H1 (cell line): ENCODE measurements around the gene ENDOD1. TPM values are rescaled to one million over a fixed set of nuclear protein-coding genes. Genes with fewer than 3 reads are reported as not detected.

Source experiments
- CTCF ChIA-PET: fragments of 300-600 bp; sonication (Branson Sonifier 250); formaldehyde crosslinking; loops from one replicate; lab custom pipeline; 2021; ENCODE audit not compliant: partially characterized antibody; lab: Charles Lee
- POLR2A ChIA-PET: fragments of 300-600 bp; sonication (Branson Sonifier 250); formaldehyde crosslinking; loops from one replicate; lab custom pipeline; 2021; ENCODE audit warnings: inconsistent platforms; ENCODE audit not compliant: partially characterized antibody; lab: Charles Lee
- DNase-seq, 2 experiments: peaks; one replicate each; pipeline versions ENCODE4 v3.0.0 to v3.0.0-alpha.2; 2010 to 2022; ENCODE audit warnings: low spot score in 2 of 2, low read depth in 1 of 2, mixed read lengths in 1 of 2
- FAIRE-seq: peaks from 2 replicates; lab custom pipeline; 2011; peaks lifted over from hg19 to GRCh38; lab: Jason Lieb, UNC
- H2AFZ ChIP-seq: 2 replicates; pipeline ENCODE4 v1.8.1; 2012; ENCODE audit warnings: low read length, inconsistent platforms
- H2AK5ac ChIP-seq: 2 replicates; pipeline ENCODE4 v1.6.1; 2013; ENCODE audit warnings: low read depth, low read length
- H2BK120ac ChIP-seq: replicated peaks from 2 replicates; pipeline ENCODE3; 2013; ENCODE audit warnings: low read depth, low read length, inconsistent platforms
- H2BK12ac ChIP-seq: 2 replicates; pipeline ENCODE4 v1.6.1; 2013; ENCODE audit warnings: low read depth, low read length
- H2BK15ac ChIP-seq: 2 replicates; pipeline ENCODE4 v1.6.1; 2013; ENCODE audit warnings: low read length
- H2BK20ac ChIP-seq: 2 replicates; pipeline ENCODE4 v1.6.1; 2013; ENCODE audit warnings: low read length
- H2BK5ac ChIP-seq: 2 replicates; pipeline ENCODE4 v1.6.1; 2013; ENCODE audit warnings: low read depth, low read length
- H3K14ac ChIP-seq: 2 replicates; pipeline ENCODE4 v1.6.1; 2013; ENCODE audit warnings: inconsistent platforms; ENCODE audit not compliant: insufficient read length
- H3K18ac ChIP-seq: 2 replicates; pipeline ENCODE4 v1.6.1; 2013; ENCODE audit warnings: low read length; ENCODE audit errors: extremely low read depth
- H3K23ac ChIP-seq: 2 replicates; pipeline ENCODE4 v1.6.1; 2013; ENCODE audit warnings: inconsistent platforms; ENCODE audit not compliant: insufficient read length
- H3K23me2 ChIP-seq: 2 replicates; pipeline ENCODE4 v1.6.1; 2013; ENCODE audit warnings: low read depth, low read length
- H3K27ac ChIP-seq: 2 replicates; pipeline ENCODE4 v1.6.1; 2011; ENCODE audit warnings: low read depth, low read length, inconsistent platforms
- H3K27me3 ChIP-seq, 4 experiments: replicated peaks in 1 of 4; 1 replicate in 1 of 4; 2 replicates in 3 of 4; pipeline versions ENCODE4 v1.6.1 to v1.8.1; 2011 to 2013; ENCODE audit warnings: low read length in 3 of 4, mild to moderate bottlenecking in 3 of 4, inconsistent platforms in 2 of 4, mixed read lengths in 2 of 4, moderate library complexity in 1 of 4; ENCODE audit not compliant: control insufficient read depth in 3 of 4, insufficient read depth in 3 of 4; ENCODE audit errors: extremely low read depth in 1 of 4
- H3K36me3 ChIP-seq, 4 experiments: 2 replicates each; pipeline versions ENCODE4 v1.6.1 to v1.8.1; 2011 to 2013; ENCODE audit warnings: mild to moderate bottlenecking in 4 of 4, low read length in 3 of 4, moderate library complexity in 2 of 4, control low read depth in 1 of 4, inconsistent platforms in 1 of 4; ENCODE audit not compliant: insufficient read depth in 4 of 4, control insufficient read depth in 2 of 4
- H3K4ac ChIP-seq: replicated peaks from 2 replicates; pipeline ENCODE3; 2013; ENCODE audit warnings: low read length, low read depth, mixed read lengths, inconsistent platforms; ENCODE audit not compliant: insufficient read length
- H3K4me1 ChIP-seq, 4 experiments: replicated peaks in 1 of 4; 1 replicate in 1 of 4; 2 replicates in 3 of 4; pipeline versions ENCODE4 v1.6.1 to v1.8.1; 2011 to 2013; ENCODE audit warnings: low read length in 3 of 4, inconsistent platforms in 2 of 4, mixed read lengths in 1 of 4; ENCODE audit not compliant: insufficient read depth in 4 of 4, control insufficient read depth in 3 of 4
- H3K4me2 ChIP-seq, 2 experiments: 2 replicates each; pipeline versions ENCODE4 v1.6.1 to v1.8.1; 2011 to 2013; ENCODE audit warnings: low read depth in 2 of 2, low read length in 2 of 2, control low read depth in 1 of 2, inconsistent platforms in 1 of 2, mild to moderate bottlenecking in 1 of 2; ENCODE audit not compliant: insufficient read depth in 1 of 2
- H3K4me3 ChIP-seq, 4 experiments: fragments of 200-600, 300-600 bp in 1 of 4; sonication (generic), shearing (Covaris generic), sonication (Bioruptor Twin) in 1 of 4; 2 replicates each; pipeline versions ENCODE4 v1.5.1 to v1.8.1; 2011 to 2016; ENCODE audit warnings: low read length in 4 of 4, low read depth in 3 of 4, control low read depth in 2 of 4, inconsistent platforms in 2 of 4, mild to moderate bottlenecking in 2 of 4, mixed read lengths in 1 of 4, moderate library complexity in 1 of 4; ENCODE audit not compliant: insufficient read depth in 2 of 4; ENCODE audit errors: extremely low read depth in 1 of 4
- H3K56ac ChIP-seq: replicated peaks from 2 replicates; pipeline ENCODE3; 2013; ENCODE audit warnings: low read depth, mild to moderate bottlenecking, mixed read lengths, low read length, inconsistent platforms; ENCODE audit not compliant: insufficient read length
- H3K79me1 ChIP-seq: 2 replicates; pipeline ENCODE4 v1.6.1; 2013; ENCODE audit warnings: low read depth, low read length, control low read depth
- H3K79me2 ChIP-seq, 2 experiments: 2 replicates each; pipeline versions ENCODE4 v1.6.1 to v1.8.1; 2012 to 2013; ENCODE audit warnings: low read length in 2 of 2, mild to moderate bottlenecking in 2 of 2, inconsistent platforms in 1 of 2; ENCODE audit not compliant: insufficient read depth in 2 of 2, control insufficient read depth in 1 of 2
- H3K9ac ChIP-seq, 4 experiments: replicated peaks in 1 of 4; 1 replicate in 1 of 4; 2 replicates in 3 of 4; pipeline versions ENCODE4 v1.6.1 to v1.8.1; 2011 to 2013; ENCODE audit warnings: low read depth in 3 of 4, low read length in 3 of 4, control low read depth in 2 of 4, mild to moderate bottlenecking in 2 of 4, moderate library complexity in 2 of 4, inconsistent platforms in 1 of 4; ENCODE audit errors: extremely low read depth in 1 of 4
- H3K9me3 ChIP-seq, 2 experiments: 2 replicates each; pipeline versions ENCODE4 v1.6.1 to v1.8.1; 2012 to 2013; ENCODE audit warnings: mild to moderate bottlenecking in 2 of 2, moderate library complexity in 2 of 2, control low read depth in 1 of 2, inconsistent platforms in 1 of 2, low read depth in 1 of 2, low read length in 1 of 2, mixed read lengths in 1 of 2; ENCODE audit not compliant: insufficient read depth in 2 of 2
- H4K20me1 ChIP-seq, 2 experiments: replicated peaks in 1 of 2; 2 replicates each; pipeline versions ENCODE3 to v1.8.1; 2011 to 2013; ENCODE audit warnings: inconsistent platforms in 2 of 2, low read length in 2 of 2, mild to moderate bottlenecking in 1 of 2; ENCODE audit not compliant: insufficient read depth in 2 of 2, control insufficient read depth in 1 of 2
- H4K5ac ChIP-seq: 2 replicates; pipeline ENCODE4 v1.6.1; 2013; ENCODE audit warnings: low read length, low read depth, mixed read lengths, inconsistent platforms; ENCODE audit not compliant: insufficient read length
- H4K8ac ChIP-seq: 2 replicates; pipeline ENCODE4 v1.8.0; 2013; ENCODE audit warnings: mild to moderate bottlenecking, moderate library complexity, low read length, inconsistent platforms; ENCODE audit not compliant: insufficient read depth; ENCODE audit errors: extremely low read depth
- H4K91ac ChIP-seq: replicated peaks from 2 replicates; pipeline ENCODE3; 2013; ENCODE audit warnings: low read length, mixed read lengths, inconsistent platforms; ENCODE audit not compliant: insufficient read length
- GABPA ChIP-seq: IDR thresholded peaks from 2 replicates; pipeline ENCODE4 v1.6.1; 2011; ENCODE audit warnings: mild to moderate bottlenecking, low read length, moderate library complexity, borderline replicate concordance; ENCODE audit not compliant: insufficient read depth
- HDAC6 ChIP-seq: IDR thresholded peaks from one replicate; pipeline ENCODE4 v1.7.1; 2012; ENCODE audit warnings: low read depth, mild to moderate bottlenecking, inconsistent platforms, low read length, moderate library complexity
- MAX ChIP-seq: IDR thresholded peaks from 2 replicates; pipeline ENCODE4 v1.6.1; 2012; ENCODE audit warnings: inconsistent platforms
- WGBS, 2 experiments: shearing (Covaris generic) in 1 of 2; methylation state at CpG; one replicate each; pipeline versions ENCODE4 v1.1.6 to v1.1.7; 2013 to 2015; ENCODE audit warnings: low lambda C conversion rate in 2 of 2, mixed read lengths in 2 of 2, inconsistent platforms in 1 of 2, low coverage in 1 of 2, missing lambda C conversion rate in 1 of 2; ENCODE audit not compliant: insufficient replicate concordance in 2 of 2, insufficient coverage in 1 of 2, insufficient read length in 1 of 2; ENCODE audit errors: extremely low coverage in 1 of 2, missing lambda C conversion rate in 1 of 2; 5-methylcytosine and 5-hydroxymethylcytosine counted together
- polyA plus RNA-seq, 7 experiments: library from polyadenylated mRNA; depleted of rRNA in 3 of 7; stranded (reverse) in 5 of 7; unstranded in 2 of 7; fragments of >200 nt in 5 of 7; fragments of 200-250 nt in 2 of 7; gene quantifications; 1 replicate in 5 of 7; 2 replicates in 1 of 7; 4 replicates in 1 of 7; pipeline versions ENCODE4 v1.2.1 to v1.2.3, GENCODE V29; 2011 to 2013; ENCODE audit warnings: missing spikeins in 2 of 7, mixed read lengths in 2 of 7
- total RNA-seq: library from RNA; stranded (reverse); fragmentation: NEBNext Ultra II Directional; extraction: Animal tissue kit (Norgen Biotek cat#: 25700); gene quantifications from 2 replicates; pipeline ENCODE4 v1.2.1, GENCODE V29; 2021

ENDOD1 gene
- total and polyA plus RNA-seq, 2 of the 8 experiments (the other 6 are each of a cell fraction or from before 2014, with no cell fraction given): 1.2 to 2.5 TPM

- Histone ChIP-seq H2BK5ac (no peak overlapping the region), H3K4me3 (no peak overlapping the region), H3K9ac (no peak overlapping the region), H3K9me3 (no peaks in the 10 kb centered on the region), H3K18ac (no peak overlapping the region), H4K91ac (no peak overlapping the region), H3K4me2 (no peak overlapping the region), H2BK12ac (no peak overlapping the region), H2BK15ac (no peak overlapping the region), H3K23ac (no peak overlapping the region), H3K27ac (no peak overlapping the region), H3K27me3 (no peaks in the 10 kb centered on the region), H4K5ac (no peak overlapping the region), H3K4me1 (no peaks in the 10 kb centered on the region), H3K23me2 (no peaks in the 10 kb centered on the region), H3K14ac (no peak overlapping the region), H2AFZ (no peak overlapping the region), H3K36me3 (no peaks in the 10 kb centered on the region), H3K79me1 (no peaks in the 10 kb centered on the region), H4K20me1 (no peaks in the 10 kb centered on the region), H2BK20ac (no peak overlapping the region), H3K79me2 (no peaks in the 10 kb centered on the region), H2AK5ac (no peak overlapping the region), H2BK120ac (no peak overlapping the region), H4K8ac (no peak overlapping the region), H3K56ac (no peak overlapping the region), H3K4ac (no peak overlapping the region)
- POLR2A ChIA-PET: no interaction called here
- no peak for FAIRE-seq
- DNase-seq: no peak
- WGBS, 2 experiments: 82% methylated on average over 6 of the region's 6 CpGs; no CpG with 5 or more reads in 1 of the 2 experiments
- CTCF ChIA-PET: interaction anchor here (1.0 to 13.7 kb wide), 2 partner anchors 8 to 32 kb away, joined by 4 to 127 read pairs; partner anchors contain the start of gene ENDOD1
- TF ChIP-seq HDAC6 (no peak), MAX (no peak), GABPA (no peak)
Observed at GRCh38 chr11:95100856-95101507, 11.3 kb downstream of the ENDOD1 start.
